ENCODE data around the gene ANKRD22. TPM values are rescaled to one million over a fixed set of nuclear protein-coding genes. Genes with fewer than 3 reads are reported as not detected.

Gene ANKRD22
- total and polyA plus RNA-seq, 10 of the 15 experiments (the other 5 are each of a cell fraction or from before 2014, with no cell fraction given), result 0.30 to 1.3 (median 0.71) TPM

DNA sequence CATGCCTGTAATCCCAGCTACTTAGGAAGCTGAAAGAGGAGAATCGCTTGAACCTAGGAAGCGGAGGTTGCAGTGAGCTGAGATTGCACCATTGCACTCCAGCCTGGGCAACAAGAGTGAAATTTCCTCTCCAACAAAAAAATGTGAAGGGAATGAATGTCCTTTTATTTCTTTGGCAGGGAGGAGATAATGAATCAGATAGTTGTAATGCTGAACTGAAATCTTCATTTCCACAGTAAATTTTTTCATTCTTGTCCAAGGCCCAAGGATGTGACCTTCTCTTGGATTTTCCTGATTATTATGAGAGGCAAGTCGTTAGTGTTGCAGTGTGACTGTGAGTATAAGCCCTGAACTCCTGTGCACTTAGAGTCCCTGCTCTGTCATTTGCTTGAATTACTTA is 42.0 kb upstream of the ANKRD22 start (continued):
- TF ChIP-seq, protein P1, sequence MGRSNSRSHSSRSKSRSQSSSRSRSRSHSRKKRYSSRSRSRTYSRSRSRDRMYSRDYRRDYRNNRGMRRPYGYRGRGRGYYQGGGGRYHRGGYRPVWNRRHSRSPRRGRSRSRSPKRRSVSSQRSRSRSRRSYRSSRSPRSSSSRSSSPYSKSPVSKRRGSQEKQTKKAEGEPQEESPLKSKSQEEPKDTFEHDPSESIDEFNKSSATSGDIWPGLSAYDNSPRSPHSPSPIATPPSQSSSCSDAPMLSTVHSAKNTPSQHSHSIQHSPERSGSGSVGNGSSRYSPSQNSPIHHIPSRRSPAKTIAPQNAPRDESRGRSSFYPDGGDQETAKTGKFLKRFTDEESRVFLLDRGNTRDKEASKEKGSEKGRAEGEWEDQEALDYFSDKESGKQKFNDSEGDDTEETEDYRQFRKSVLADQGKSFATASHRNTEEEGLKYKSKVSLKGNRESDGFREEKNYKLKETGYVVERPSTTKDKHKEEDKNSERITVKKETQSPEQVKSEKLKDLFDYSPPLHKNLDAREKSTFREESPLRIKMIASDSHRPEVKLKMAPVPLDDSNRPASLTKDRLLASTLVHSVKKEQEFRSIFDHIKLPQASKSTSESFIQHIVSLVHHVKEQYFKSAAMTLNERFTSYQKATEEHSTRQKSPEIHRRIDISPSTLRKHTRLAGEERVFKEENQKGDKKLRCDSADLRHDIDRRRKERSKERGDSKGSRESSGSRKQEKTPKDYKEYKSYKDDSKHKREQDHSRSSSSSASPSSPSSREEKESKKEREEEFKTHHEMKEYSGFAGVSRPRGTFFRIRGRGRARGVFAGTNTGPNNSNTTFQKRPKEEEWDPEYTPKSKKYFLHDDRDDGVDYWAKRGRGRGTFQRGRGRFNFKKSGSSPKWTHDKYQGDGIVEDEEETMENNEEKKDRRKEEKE (IDR thresholded peaks at IDR 0.05), result no peak
- TF ChIP-seq RELA (IDR thresholded peaks at IDR 0.05; ENCODE audit: borderline replicate concordance, partially characterized antibody) (no peak), HDGF (IDR thresholded peaks at IDR 0.05) (no peak), SMC3 (IDR thresholded peaks at IDR 0.05; ENCODE audit: borderline replicate concordance, low read length) (no peak), SMAD1 (IDR thresholded peaks at IDR 0.05; ENCODE audit: low read depth, partially characterized antibody) (no peak), ZNF207 (IDR thresholded peaks at IDR 0.05; ENCODE audit: borderline replicate concordance) (no peak)
- TF ChIP-seq, protein P2, sequence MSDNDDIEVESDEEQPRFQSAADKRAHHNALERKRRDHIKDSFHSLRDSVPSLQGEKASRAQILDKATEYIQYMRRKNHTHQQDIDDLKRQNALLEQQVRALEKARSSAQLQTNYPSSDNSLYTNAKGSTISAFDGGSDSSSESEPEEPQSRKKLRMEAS (IDR thresholded peaks at IDR 0.05; ENCODE audit: low read depth, low read length), result no peak
- TF ChIP-seq, protein P3, sequence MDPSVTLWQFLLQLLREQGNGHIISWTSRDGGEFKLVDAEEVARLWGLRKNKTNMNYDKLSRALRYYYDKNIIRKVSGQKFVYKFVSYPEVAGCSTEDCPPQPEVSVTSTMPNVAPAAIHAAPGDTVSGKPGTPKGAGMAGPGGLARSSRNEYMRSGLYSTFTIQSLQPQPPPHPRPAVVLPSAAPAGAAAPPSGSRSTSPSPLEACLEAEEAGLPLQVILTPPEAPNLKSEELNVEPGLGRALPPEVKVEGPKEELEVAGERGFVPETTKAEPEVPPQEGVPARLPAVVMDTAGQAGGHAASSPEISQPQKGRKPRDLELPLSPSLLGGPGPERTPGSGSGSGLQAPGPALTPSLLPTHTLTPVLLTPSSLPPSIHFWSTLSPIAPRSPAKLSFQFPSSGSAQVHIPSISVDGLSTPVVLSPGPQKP (IDR thresholded peaks at IDR 0.05; ENCODE audit: low read depth, low read length), result no peak

Measured in GM12878 (cell line).